Loucy (cell line): Measurements from ENCODE around the gene GNAQ.
"Not testable (repeated sequence)": the region's sequence is repeated elsewhere in the genome, so short reads cannot be mapped to it uniquely, and the experiment has no call there.

ENCODE experiments used
- CTCF ChIP-seq: fragments of 200-600 bp; sonication (generic); conservative IDR thresholded peaks from 2 replicates; pipeline ENCODE4 v1.5.1; 2014; ENCODE audit warnings: mild to moderate bottlenecking, antibody characterized with exemption, low read length
- EZH2phosphoT487 ChIP-seq: fragments of 200-600 bp; IDR thresholded peaks from 2 replicates; pipeline ENCODE4 v1.6.1; 2018; ENCODE audit warnings: antibody characterized with exemption, mild to moderate bottlenecking, moderate library complexity, borderline replicate concordance

- not testable (repeated sequence) for TF ChIP-seq CTCF, EZH2phosphoT487
These were observed 168.0 kb downstream of the GNAQ start for GRCh38 chr9:77863638-77864037.
